GM21528 (cell line): ENCODE data around the gene GJC2.

ENCODE experiments used
- ATAC-seq: cut with Tn5 transposase; IDR thresholded peaks from one replicate; pipeline ENCODE4 v1.9.1; 2021; ENCODE audit warnings: mild to moderate bottlenecking, moderate library complexity; ENCODE audit not compliant: unreplicated experiment, low FRiP score

GJC2 gene

DNA sequence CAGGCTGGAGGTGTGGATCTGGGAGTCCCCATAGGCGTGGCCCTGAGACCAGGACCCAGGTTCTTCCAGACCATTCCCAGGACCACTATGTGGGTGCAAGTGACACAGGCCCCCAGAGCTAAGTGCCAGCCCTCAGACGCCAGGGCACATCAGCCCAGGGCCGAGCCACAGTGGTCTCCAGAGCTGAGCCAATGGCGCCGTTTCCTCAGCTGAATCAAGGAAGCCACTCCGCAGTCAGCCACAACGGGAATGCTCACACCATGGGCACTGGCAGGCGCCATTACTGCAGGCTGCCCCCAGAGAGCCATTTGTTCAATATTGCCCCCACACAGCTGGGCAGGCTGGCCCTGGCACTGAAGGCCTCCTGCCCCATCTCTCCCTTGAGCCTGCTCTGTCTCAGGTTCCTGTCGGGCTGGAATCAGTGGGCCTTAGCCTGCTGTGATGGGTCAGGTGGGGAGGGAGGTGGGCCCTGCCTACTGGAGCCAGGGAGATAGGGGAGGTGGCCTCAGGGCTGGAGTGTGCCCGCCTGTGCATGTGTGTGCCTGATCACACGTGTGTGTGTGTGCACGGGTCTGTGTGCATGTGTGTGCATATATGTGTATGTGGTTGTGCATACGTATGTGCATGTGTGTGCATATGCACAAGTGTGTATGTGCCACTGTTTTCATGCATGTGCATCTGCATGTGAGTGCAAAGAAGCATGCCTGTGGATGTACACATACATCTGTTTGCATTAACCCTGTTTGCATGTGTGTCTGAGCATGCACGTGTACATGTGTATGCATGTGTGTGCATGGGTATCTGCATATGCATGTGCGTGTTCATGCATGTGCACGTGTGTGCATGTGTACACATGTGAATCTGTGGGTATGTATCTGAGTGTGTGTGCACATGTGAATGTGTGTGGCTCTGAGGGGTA is 6.1 kb downstream of the GJC2 start:
- no peak for ATAC-seq

DNA sequence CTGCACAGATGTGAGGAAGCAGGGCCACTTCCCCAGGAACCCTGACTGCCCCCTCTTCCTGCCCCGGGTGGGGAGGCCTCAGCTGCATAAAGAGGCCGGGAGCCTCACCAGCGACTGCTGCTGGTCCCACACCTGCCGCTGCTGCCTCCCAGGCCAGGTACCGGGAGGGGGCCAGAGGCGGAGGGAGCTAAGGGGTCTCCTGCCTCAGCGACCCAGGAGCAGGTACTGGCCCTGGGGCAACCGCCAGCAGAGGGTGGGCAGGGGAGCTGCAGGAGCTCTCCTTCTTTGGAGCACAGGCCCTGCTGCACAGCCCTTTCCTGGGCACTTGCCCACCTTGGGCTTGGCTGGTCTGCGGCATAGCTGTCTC is 6.8 kb downstream of the GJC2 start:
- ATAC-seq, result no peak

DNA sequence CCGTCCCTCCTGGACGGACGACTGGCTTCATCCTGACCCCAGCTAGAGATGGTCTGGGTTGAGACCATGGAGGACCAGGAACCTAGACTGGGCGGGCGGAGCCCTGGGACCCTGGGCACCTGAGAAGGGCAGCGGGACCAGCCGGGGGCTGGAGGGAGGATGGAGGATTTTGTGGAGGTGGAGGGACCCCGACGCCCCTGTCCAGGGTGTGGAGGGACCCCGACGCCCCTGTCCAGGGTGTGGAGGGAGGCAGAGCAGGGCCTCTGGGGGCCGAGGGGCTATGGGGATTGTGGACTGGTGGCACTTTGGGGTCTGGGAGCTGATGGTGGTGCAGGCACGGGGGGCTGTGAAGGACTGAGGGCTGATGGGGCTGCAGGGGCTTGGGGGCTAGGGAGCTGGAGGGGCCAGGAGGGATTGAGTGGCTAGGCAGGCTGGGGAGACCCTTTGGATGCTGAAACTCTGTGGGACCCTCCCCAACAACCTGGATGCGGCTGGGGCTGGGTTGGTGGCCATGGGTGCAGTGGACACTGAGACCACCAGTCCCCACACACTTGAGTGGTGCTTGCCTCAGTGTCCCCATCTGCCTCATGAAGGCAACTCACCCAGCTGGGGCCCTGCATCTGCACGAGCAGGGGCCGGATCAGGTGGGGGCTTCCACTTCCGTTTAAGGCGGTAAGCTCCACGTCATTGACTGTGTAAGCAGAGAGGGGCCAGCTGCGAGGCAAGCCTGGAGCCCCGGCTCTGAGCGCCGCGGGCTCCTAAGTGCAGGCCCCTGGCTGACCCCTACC is 7.4 kb downstream of the GJC2 start:
- no peak for ATAC-seq

DNA sequence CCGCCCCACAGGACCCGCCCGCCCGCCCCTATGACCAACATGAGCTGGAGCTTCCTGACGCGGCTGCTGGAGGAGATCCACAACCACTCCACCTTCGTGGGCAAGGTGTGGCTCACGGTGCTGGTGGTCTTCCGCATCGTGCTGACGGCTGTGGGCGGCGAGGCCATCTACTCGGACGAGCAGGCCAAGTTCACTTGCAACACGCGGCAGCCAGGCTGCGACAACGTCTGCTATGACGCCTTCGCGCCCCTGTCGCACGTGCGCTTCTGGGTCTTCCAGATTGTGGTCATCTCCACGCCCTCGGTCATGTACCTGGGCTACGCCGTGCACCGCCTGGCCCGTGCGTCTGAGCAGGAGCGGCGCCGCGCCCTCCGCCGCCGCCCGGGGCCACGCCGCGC is 8.0 kb downstream of the GJC2 start:
- ATAC-seq, result no peak

DNA sequence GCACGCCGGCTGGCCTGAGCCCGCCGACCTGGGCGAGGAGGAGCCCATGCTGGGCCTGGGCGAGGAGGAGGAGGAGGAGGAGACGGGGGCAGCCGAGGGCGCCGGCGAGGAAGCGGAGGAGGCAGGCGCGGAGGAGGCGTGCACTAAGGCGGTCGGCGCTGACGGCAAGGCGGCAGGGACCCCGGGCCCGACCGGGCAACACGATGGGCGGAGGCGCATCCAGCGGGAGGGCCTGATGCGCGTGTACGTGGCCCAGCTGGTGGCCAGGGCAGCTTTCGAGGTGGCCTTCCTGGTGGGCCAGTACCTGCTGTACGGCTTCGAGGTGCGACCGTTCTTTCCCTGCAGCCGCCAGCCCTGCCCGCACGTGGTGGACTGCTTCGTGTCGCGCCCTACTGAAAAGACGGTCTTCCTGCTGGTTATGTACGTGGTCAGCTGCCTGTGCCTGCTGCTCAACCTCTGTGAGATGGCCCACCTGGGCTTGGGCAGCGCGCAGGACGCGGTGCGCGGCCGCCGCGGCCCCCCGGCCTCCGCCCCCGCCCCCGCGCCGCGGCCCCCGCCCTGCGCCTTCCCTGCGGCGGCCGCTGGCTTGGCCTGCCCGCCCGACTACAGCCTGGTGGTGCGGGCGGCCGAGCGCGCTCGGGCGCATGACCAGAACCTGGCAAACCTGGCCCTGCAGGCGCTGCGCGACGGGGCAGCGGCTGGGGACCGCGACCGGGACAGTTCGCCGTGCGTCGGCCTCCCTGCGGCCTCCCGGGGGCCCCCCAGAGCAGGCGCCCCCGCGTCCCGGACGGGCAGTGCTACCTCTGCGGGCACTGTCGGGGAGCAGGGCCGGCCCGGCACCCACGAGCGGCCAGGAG is 8.6 kb downstream of the GJC2 start:
- no peak for ATAC-seq

DNA sequence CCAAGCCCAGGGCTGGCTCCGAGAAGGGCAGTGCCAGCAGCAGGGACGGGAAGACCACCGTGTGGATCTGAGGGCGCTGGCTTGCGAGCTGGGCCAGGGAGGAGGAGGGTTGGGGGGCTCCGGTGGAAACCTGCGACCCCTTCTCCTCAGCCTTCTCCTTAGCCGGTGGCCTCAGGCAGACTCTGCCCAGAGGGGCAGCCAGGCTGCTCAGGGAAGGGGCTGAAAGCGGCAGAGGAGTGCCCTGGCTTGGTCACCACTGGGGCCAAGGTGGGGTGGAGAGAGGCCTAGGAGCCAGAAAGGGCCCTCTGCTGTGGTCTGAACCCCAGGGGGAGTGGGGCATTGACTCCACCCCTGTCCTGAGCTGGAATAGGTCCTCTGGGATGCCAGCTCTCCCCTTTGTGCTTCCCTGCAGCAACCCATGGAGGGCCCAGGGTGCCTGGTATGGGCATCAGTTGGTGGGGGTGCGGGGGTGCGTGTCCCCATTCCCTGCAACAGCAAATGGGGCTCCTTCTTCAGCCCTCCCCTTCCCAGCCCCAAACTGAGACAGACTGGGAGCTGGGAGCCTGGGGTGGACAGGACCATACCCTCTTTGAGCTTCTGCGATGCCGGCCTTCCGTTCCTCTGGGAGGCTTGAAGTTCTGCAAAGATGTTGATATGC is 9.4 kb downstream of the GJC2 start:
- ATAC-seq, result no peak

DNA sequence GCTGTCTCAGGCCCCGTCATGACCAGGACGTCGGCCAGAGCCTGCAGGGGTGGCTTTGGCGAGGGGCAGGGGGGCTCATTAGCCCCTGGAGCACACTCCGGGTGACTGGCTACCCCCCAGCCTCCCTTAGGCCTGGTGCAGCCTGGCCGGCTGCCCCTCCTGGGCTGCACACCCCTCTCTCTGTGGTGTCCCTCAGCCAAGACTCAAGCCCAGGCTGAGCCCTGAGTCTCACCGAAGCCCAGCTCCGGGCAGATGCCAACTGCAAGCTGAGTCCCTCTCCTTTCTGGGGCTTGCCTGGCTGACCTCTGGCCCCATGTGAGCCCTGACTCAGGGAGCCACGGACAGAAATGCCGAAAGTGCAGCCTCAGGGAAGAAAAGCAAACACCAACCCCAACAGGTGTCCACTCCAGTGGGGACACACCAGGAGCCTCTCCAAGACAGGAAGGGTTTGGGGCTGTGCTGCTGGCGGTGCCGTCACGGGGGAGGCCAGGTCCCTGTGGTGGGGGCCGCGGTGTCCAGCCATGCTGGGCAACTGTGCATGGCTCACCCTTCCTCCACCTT is 10.6 kb downstream of the GJC2 start:
- no peak for ATAC-seq

DNA sequence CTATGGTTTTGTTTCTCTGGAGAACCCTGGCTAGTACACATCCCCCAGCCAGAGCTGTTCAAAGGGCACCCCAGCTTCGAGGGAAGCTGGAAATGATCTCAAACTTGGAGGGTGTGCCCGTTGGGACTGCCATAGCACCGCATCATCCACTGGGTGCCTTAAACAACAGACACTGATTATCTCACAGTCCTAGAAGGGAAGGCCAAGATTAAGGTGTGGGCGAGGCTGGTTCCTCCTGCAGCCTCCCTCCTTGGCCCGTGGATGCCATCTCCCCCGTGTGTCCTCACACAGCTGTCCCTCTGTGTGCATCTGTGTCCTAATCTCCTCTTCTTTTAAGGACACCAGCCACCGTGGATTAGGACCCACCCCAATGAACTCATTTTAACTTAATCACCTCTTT is 11.6 kb downstream of the GJC2 start:
- no peak for ATAC-seq

DNA sequence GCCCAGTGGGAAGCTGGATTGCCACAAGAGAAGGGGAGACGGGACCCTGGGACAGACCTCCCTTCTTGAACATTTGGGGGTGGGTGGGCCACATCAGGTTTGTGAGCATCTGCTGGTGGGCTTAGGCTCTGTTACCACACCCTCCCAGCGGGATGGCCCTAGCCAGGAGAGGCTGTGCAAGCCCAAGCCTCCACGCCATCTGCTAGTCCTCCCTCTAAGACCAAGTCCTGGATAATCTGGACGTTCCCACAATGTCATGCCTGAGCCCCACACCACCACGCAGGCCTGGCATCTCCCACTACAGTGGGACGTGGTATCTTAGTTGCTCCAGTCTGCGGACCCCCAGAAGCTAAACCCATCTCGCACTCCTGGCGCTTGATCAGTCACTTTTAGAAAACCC is 12.1 kb downstream of the GJC2 start:
- ATAC-seq, result no peak

DNA sequence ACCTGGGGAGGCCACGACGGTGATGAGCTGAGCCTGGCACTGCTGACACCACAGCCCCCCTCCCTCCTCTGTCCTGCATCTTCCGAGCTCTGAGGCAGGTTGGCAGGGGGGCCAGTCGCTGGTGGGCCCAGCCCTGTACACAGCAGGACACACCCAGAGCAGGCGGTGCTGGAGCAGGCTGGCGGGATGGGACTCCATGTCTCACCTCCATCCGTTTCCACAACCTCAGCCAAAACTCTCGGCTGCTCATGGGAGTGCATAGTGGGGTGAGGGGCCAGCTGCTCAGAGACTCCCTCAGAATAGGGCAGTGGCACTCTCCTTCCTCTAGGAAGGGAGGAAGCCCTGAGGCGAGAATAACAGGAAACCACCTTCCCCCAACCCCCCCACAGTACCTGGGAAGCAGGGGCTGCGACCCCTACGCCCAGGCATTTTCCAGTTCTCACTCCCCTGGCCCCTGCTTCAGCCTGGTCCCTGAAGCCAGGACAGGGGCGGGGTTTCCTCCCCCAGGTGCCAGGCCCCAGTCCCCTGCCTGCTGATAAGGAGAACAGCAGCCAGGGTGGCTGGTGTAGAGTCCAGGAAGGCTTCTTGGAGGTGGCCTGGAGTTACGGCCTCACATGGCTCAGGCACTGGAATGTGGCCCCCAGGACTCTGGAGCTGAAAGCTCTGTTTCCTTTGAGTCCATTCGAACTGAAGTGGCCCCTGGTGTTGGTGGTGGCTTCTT is 12.7 kb downstream of the GJC2 start:
- ATAC-seq, result no peak

DNA sequence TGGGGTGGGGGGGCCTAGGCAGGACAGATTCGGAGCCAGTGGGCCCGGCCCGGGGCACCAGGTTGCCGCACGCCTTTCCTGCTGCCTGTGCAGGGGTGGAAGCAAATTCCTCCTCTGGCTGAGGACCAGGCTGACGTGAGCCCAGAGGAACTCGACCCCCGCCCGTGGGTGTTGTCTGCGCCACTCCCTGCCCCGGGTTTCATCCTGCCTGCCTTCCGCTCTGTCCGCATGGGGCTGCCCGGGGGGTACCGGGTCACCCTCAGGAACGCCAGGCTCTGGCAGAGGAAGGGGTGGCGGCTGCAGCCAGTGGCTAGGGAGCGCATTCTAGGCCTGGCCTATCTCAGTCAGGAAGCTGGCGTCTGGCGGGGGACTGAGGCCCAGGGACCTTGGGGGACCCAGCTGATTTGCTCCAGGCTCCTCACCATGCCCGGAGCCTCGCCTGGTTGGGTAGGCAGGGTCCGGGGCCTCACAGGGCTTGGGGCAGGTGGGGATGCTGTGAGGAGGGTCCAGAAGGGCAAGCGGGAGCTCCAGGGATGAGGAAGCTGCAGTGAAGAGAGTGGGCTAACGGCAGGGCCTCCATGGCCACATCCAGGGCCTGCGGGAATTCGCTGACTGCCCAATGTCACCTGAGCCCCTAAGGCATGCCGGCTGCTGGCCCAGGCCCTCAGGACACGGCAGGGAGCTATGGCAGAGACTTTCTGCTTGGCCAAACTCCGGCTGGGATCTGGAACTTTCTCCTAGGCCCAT is 13.4 kb downstream of the GJC2 start:
- no peak for ATAC-seq

DNA sequence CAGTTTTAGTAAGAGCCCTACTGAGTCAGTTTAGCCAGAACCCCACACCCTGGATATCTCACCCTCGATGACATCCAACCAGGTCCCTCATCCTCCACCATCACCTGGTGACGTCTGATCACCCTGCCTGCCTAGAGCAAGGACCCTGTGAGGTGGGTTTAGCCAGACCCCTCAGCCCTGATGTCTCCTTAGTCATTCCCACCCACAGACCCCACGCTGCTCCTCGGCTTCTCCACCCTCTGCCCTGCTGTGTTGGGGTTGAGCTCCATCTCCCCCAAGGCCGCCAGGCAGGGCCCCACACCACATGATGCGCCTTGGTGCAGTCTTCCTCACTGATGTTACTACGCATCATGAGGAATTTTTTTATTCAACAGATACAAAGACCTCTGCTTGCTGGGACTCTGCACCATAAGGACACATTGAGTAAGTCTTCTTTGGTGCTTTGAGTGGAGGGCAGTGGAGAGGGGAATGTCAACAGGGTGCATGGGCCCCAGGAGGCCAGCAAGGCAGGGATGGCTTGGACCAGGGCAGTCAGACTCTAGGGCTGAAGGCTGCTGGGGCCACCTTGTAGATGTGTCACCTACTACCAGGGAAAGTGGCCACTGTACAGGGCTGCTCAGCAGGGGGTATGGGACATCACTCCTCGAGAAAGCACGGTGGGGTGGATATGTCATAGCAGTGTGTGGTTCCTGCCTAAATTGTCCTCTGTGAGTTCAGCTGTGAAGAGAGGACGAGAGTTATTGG is 14.2 kb downstream of the GJC2 start:
- ATAC-seq, result no peak

DNA sequence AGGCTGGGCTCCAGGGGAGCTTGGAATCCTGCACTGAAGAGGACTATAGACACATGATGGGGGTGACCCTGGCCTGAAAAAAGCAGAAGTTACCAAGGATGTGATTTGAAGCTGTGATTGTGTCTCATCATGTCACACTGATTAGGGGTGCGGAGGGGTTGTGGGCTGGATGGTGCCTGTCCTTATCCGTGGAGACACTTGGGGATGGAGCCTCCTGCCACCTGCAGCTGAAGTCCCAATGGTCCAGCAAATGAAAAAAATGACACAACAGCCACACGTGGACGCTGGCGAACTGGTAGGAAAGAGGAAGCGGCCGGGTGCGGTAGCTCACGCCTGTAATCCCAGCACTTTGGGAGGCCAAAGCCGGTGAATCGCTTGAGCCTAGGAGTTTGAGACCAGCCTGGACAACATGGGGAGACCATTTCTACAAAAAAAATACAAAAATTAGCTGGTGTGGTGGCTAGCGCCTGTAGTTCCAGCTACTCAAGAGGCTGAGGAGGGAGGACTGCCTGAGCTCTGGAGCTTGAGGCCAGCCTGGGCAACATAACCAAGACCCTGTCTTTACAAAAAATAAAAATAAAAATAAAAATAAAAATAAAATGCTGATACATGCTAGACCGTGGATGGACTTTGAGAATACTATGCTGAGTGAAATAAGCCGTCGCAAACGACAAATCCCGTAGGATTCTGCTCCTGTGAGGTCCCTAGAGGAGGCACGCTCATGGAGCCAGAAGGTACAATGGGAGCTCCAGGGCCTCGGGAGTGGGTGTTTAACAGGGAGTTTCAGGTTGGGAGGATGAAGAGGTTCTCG is 15.0 kb downstream of the GJC2 start:
- no peak for ATAC-seq

DNA sequence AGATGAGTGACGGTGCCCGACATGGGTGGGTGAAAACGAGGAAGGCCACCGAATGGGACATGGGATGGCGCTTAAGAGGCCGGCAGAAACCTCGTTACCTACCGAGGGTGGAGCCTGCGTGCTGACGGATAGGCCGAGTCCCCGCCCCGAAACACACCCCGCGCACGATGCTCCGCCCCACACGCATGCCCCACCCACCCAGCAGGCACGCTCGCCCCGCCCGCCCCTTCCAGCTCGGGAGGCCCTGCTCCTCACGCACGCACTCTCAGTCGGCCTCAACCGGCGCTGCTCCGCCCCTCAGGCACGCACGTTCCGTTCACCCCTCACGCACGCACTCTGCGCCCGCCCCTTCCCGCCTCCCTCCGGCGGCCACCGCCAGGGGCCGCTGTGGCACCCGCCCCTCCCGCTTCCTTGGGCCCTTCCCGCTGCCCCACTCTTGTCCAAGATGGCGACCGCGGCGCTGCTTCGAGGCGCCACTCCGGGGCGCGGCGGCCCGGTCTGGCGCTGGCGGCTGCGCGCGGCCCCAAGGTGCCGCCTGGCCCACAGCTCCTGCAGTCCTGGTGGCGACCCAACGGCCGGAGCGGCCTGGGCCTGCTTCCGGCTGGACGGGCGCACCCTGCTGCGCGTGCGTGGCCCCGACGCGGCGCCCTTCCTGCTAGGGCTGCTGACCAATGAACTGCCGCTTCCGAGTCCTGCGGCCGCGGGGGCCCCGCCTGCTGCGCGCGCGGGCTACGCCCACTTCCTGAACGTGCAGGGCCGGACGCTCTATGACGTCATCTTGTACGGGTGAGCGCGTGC is 15.8 kb downstream of the GJC2 start, which contains the start of gene IBA57:
Gene IBA57, plus strand, starts transcription at position 433 of the 798 bp plus-strand sequence. Its CDS starts 13 bp downstream, at position 446.
- peak; percentile 82 for ATAC-seq

DNA sequence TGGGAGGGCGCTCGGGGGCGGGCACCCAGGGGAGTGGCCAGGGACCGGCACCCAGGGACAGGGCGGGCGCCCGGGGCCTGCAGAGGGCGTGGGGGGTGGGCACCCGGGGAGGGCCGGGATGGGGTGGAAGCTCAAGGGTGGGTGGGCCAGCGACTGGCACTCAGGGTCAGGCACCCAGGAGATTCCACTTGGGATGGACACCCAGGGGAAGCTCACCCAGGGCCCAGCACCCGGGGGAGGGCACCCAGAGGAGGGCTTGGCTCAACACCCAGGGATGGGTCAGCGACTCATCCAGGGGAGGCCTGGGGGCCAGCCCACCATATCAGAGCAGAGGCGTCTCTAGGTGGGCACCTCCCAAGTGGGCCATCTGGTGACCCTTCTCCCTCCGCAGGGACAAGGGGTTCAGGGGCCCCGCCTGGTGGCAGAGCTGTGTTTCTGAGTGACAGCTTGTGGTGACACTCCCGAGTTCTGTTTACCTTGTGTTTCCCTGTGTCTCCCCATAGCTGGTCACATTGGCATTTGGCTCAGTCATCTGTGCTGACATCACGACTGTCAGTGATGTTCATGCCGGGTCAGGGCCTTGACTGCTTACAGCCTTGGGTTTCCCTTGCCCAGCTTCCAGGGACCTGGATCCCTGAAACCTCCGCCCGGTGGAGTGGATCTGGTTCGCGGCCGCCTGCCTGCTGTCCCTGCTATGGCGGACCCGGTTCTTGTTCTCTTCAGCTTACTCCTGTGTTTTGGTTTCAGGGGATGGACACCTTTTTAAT is 16.6 kb downstream of the GJC2 start:
- peak; percentile 26 for ATAC-seq
